Measurements from ENCODE around the gene THSD7A.

GRCh38 chr7:11332186-11332864 is 499.7 kb downstream of the THSD7A start:
- TF ChIP-seq, protein P1, sequence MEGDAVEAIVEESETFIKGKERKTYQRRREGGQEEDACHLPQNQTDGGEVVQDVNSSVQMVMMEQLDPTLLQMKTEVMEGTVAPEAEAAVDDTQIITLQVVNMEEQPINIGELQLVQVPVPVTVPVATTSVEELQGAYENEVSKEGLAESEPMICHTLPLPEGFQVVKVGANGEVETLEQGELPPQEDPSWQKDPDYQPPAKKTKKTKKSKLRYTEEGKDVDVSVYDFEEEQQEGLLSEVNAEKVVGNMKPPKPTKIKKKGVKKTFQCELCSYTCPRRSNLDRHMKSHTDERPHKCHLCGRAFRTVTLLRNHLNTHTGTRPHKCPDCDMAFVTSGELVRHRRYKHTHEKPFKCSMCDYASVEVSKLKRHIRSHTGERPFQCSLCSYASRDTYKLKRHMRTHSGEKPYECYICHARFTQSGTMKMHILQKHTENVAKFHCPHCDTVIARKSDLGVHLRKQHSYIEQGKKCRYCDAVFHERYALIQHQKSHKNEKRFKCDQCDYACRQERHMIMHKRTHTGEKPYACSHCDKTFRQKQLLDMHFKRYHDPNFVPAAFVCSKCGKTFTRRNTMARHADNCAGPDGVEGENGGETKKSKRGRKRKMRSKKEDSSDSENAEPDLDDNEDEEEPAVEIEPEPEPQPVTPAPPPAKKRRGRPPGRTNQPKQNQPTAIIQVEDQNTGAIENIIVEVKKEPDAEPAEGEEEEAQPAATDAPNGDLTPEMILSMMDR (IDR thresholded peaks at IDR 0.05 in 2 of 3, conservative IDR thresholded peaks at IDR 0.05 in 1 of 3; ENCODE audit: control insufficient read depth in 2 of 3, extremely low read depth in 1 of 3, insufficient read depth in 1 of 3, low read depth in 3 of 3, low read length in 3 of 3) = no peak
- TF ChIP-seq POLR2AphosphoS5 (IDR thresholded peaks at IDR 0.05; ENCODE audit: low read length) (no peak), SPI1 (IDR thresholded peaks at IDR 0.05; ENCODE audit: borderline replicate concordance, insufficient read depth, low read depth, low read length) (no peak; the same call in 1 of the 2 replicates), NFYA (IDR thresholded peaks at IDR 0.05; ENCODE audit: borderline replicate concordance, low read depth, low read length) (no peak), MXI1 (IDR thresholded peaks at IDR 0.05; ENCODE audit: low read depth, low read length) (no peak), LARP7 (IDR thresholded peaks at IDR 0.05) (no peak), USF1 (IDR thresholded peaks at IDR 0.05; ENCODE audit: borderline replicate concordance, extremely low read length, insufficient read depth, low read depth, low read length) (no peak), RFX5 (IDR thresholded peaks at IDR 0.05; ENCODE audit: low read depth, low read length) (no peak)
